ENCODE results near the gene STX10. TPM values are rescaled to one million over a fixed set of nuclear protein-coding genes. Genes with fewer than 3 reads are reported as not detected.
A peak's percentile ranks its signal among the peaks of the same experiment; 100 is the strongest.

STX10 gene
- total RNA-seq, 1 experiment from 2014 or later, result 86.2 TPM

DNA sequence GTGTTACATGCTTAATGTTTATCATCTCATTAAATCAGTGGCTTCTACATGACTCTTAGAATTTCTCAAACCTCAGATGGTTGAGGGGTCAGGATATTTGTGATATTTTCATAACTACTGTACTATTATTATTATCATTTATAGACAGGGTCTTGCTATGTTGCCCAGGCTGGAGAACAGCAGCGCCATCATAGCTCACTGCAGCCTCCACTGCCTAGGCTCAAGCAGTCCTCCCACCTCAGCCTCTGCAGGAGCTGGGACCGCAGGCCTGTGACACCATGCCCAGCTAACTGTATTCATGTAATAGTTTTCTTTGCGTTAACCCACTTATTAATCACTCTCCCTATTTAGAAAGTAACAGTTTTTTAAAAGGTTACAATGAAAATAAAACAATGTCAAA is 9.5 kb upstream of the STX10 start:
- no peak for DNase-seq
- peaks cover under 1% of the 10 kb centered on the region; the same call in 1 of the 2 replicates for H4K20me1 ChIP-seq (ENCODE audit: insufficient read depth)
- CTCF ChIA-PET, result interaction anchor here (0.5 to 0.6 kb wide), 2 partner anchors 11 to 72 kb away, joined by 3 to 5 read pairs; no protein-coding TSS in a partner anchor
- TF ChIP-seq EZH2 (IDR thresholded peaks at IDR 0.05; ENCODE audit: low read depth), result no peak
- TF ChIP-seq, protein P1, sequence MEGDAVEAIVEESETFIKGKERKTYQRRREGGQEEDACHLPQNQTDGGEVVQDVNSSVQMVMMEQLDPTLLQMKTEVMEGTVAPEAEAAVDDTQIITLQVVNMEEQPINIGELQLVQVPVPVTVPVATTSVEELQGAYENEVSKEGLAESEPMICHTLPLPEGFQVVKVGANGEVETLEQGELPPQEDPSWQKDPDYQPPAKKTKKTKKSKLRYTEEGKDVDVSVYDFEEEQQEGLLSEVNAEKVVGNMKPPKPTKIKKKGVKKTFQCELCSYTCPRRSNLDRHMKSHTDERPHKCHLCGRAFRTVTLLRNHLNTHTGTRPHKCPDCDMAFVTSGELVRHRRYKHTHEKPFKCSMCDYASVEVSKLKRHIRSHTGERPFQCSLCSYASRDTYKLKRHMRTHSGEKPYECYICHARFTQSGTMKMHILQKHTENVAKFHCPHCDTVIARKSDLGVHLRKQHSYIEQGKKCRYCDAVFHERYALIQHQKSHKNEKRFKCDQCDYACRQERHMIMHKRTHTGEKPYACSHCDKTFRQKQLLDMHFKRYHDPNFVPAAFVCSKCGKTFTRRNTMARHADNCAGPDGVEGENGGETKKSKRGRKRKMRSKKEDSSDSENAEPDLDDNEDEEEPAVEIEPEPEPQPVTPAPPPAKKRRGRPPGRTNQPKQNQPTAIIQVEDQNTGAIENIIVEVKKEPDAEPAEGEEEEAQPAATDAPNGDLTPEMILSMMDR (conservative IDR thresholded peaks at IDR 0.05), result no peak
- peaks cover 37% of the 10 kb centered on the region for H3K79me2 ChIP-seq (ENCODE audit: low read depth)
- H3K4me2 ChIP-seq, result 0 out of 2 replicates have a peak overlapping the region, but pooled peaks have one; percentile 85
- H3K4me1 ChIP-seq (replicated peaks; ENCODE audit: insufficient read depth), result peaks cover 52% of the 10 kb centered on the region
- H3K36me3 ChIP-seq (ENCODE audit: low read depth), result peaks cover under 1% of the 10 kb centered on the region; the same call in 1 of the 2 replicates
- no peak overlapping the region for H2AFZ ChIP-seq
- no peaks in the 10 kb centered on the region for H3K9me3 ChIP-seq (ENCODE audit: insufficient read depth, low read depth)
- POLR2A ChIA-PET (ENCODE audit: unreplicated experiment), result no interaction called here
- H3K9me2 ChIP-seq (ENCODE audit: insufficient read depth), result no peaks in the 10 kb centered on the region
- no TSS peak for BruUV-seq (replicated peaks)
- intact Hi-C loops (cut with micrococcal nuclease; ENCODE audit: unreplicated experiment), result loop anchor here (5.0 kb wide), 2 partner anchors 107 to 372 kb away; no protein-coding TSS in a partner anchor
- no peak overlapping the region for H3K4me3 ChIP-seq
- H3K27ac ChIP-seq, result no peak overlapping the region
- H3K27me3 ChIP-seq (ENCODE audit: insufficient read depth, low read depth), result no peaks in the 10 kb centered on the region
- peaks cover 66% of the 10 kb centered on the region for H3F3A ChIP-seq (ENCODE audit: insufficient read depth, low read depth)

DNA sequence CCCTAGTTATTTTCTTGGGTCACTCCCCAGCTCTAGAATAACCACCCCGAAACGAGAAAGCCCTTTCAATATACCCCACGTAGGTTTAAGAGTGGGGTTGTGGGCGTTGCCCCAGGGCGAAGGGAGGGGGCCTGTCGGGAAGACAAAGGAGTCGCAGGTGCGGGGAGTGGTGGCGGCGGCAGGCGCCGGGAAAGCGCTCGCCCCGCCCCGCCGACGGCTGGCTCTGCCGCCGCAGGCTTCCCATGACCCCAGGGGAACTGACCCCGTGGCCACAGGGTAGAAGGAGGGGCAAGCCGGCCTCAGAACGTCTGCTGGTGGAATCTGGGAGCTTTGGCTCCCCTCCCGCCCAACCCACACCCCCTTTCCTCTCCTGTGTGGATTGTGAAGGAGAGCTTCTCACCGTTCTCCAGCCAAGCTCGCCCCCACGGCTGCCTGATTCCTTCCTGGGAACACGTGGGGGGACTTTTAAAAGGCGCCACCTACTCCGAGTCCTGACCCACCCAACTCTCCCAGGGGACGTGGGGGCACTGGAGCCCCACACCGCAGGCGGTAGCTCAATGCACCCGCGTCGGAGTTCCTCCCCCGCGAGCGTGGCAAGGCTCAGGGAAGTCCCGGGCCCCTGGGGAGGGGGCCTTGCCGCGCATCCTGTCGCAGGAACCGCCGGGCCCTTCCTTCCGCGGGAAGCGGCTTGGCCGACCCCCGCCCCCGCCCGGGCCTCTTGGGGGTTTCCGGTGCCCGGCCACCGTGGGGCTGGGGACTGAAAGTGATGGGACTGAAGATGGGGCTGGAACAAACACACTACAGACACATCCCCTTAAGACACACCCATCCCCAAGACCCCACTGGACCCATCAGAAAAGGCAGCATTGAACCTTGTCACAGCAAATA is 5.5 kb upstream of the STX10 start:
- POLR2A ChIA-PET (ENCODE audit: unreplicated experiment), result interaction anchor here (0.5 to 2.2 kb wide), 5 partner anchors 9 to 673 kb away, joined by 3 to 19 read pairs (median 5); no protein-coding TSS in a partner anchor
- peak overlapping the region; percentile 98 for H3K27ac ChIP-seq

More for the DNA sequence above, 5.5 kb upstream of the STX10 start:
- H3K4me3 ChIP-seq, result peak overlapping the region; percentile 99
- CTCF ChIA-PET, result interaction anchor here (0.6 kb wide), 1 partner anchor 14 kb away, joined by 4 read pairs; no protein-coding TSS in a partner anchor
- H3K9me2 ChIP-seq (ENCODE audit: insufficient read depth), result no peaks in the 10 kb centered on the region
- BruUV-seq (replicated peaks), result no TSS peak
- H4K20me1 ChIP-seq (ENCODE audit: insufficient read depth), result peaks cover 18% of the 10 kb centered on the region
- H3K36me3 ChIP-seq (ENCODE audit: low read depth), result peaks cover 15% of the 10 kb centered on the region
- H3F3A ChIP-seq (ENCODE audit: insufficient read depth, low read depth), result peaks cover 51% of the 10 kb centered on the region
- H3K9me3 ChIP-seq (ENCODE audit: insufficient read depth, low read depth), result no peaks in the 10 kb centered on the region
- DNase-seq, result peak; percentile 89 to 93
- H2AFZ ChIP-seq, result no peak overlapping the region
- no peaks in the 10 kb centered on the region for H3K27me3 ChIP-seq (ENCODE audit: insufficient read depth, low read depth)
- H3K4me2 ChIP-seq, result peak overlapping the region; percentile 99
- intact Hi-C loops (cut with micrococcal nuclease; ENCODE audit: unreplicated experiment), result loop anchor here (1.0 to 5.0 kb wide), 4 partner anchors 8 to 103 kb away; no protein-coding TSS in a partner anchor
- peaks cover 22% of the 10 kb centered on the region for H3K4me1 ChIP-seq (replicated peaks; ENCODE audit: insufficient read depth)
- H3K79me2 ChIP-seq (ENCODE audit: low read depth), result peaks cover 54% of the 10 kb centered on the region
- no peak for TF ChIP-seq EZH2 (IDR thresholded peaks at IDR 0.05; ENCODE audit: low read depth)
- TF ChIP-seq, protein P1 (conservative IDR thresholded peaks at IDR 0.05), result no peak

Data from PC-9 (cell line).